SJSA1 (cell line): Measurements from ENCODE around the gene GRK3. TPM values are rescaled to one million over a fixed set of nuclear protein-coding genes. Genes with fewer than 3 reads are reported as not detected.

Experiments used
- DNase-seq, 2 experiments: peaks; one replicate each; pipeline ENCODE4 v3.0.0-alpha.2; 2015 to 2020; ENCODE audit warnings: low spot score in 2 of 2, low read depth in 1 of 2
- H3K27ac ChIP-seq: fragments of 250-450 bp; sonication (Bioruptor Pico); 2 replicates; pipeline ENCODE4 v1.5.1; 2020; ENCODE audit warnings: mild to moderate bottlenecking, moderate library complexity
- H3K27me3 ChIP-seq: fragments of 250-450 bp; sonication (Bioruptor Pico); replicated peaks from 2 replicates; pipeline ENCODE4 v1.5.1; 2020; ENCODE audit warnings: mild to moderate bottlenecking, moderate library complexity
- H3K36me3 ChIP-seq: fragments of 250-450 bp; sonication (Bioruptor Pico); 2 replicates; pipeline ENCODE4 v1.5.1; 2020; ENCODE audit warnings: mild to moderate bottlenecking
- H3K4me1 ChIP-seq: fragments of 250-450 bp; sonication (Bioruptor Pico); replicated peaks from 2 replicates; pipeline ENCODE4 v1.6.1; 2021; ENCODE audit warnings: mild to moderate bottlenecking
- H3K4me3 ChIP-seq: fragments of 250-450 bp; sonication (Bioruptor Pico); 2 replicates; pipeline ENCODE4 v1.5.1; 2020; ENCODE audit warnings: mild to moderate bottlenecking
- H3K9me3 ChIP-seq: fragments of 250-450 bp; sonication (Bioruptor Pico); replicated peaks from 2 replicates; pipeline ENCODE4 v1.5.1; 2020; ENCODE audit warnings: mild to moderate bottlenecking
- total RNA-seq: library from RNA; depleted of rRNA; stranded (reverse); fragments of >200 nt; shearing (Covaris generic); gene quantifications from 2 replicates; pipeline ENCODE4 v1.2.3, GENCODE V29; 2014

The GRK3 gene
- total RNA-seq, 1 experiment from 2014 or later = 6.3 TPM

DNA sequence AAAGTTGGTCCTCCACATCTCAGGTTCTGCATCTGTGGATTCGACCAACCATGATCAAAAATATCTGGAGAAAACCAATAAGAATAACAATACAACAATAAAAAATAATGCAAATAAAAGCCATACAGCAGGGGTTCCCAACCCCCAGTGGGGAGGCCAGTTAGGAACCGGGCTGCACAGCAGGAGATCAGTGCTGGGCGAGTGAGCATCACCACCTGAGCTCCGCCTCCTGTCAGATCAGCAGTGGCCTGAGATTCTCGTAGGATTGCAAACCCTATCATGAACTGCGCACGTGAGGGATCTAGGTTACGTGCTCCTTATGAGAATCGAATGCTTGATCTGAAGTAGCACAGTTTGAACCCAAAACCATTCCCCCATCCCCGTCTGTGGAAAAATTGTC, 152.2 kb downstream of the GRK3 start:
- no peak overlapping the region for H3K27ac ChIP-seq
- H3K27me3 ChIP-seq = no peaks in the 10 kb centered on the region
- H3K4me1 ChIP-seq = peaks cover 11% of the 10 kb centered on the region
- DNase-seq = no peak
- H3K4me3 ChIP-seq = no peak overlapping the region
- no peaks in the 10 kb centered on the region for H3K9me3 ChIP-seq
- no peaks in the 10 kb centered on the region for H3K36me3 ChIP-seq

DNA sequence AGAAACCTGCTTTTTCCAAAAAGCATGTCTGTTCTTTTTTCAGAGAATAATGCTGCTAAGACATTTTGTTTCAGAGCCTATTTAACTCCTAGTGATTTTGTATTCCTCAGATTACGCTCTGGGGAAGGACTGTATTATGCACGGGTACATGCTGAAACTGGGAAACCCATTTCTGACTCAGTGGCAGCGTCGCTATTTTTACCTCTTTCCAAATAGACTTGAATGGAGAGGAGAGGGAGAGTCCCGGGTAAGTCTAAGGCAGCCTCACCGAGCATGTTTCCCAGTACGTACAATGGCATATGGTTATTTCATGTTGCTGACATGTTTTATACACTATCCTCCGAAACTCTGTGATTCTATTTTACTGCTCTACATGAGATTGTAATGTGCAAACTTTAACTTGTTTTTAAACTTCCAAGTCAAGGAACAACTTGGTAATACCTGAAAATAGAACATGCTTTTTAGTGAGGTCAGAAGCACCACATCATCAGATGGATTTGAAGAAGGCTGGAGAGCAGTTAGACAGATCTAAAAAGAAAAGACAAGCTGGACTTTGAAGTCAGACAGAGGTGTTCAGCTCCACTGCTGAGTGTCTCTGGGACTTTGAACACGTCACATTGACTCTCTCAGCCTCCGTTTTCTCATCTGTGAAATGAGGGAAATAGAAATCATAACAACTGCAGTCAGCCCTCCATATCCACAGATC, 153.8 kb downstream of the GRK3 start:
- Histone ChIP-seq H3K4me3 (no peak overlapping the region), H3K27me3 (no peaks in the 10 kb centered on the region), H3K9me3 (no peaks in the 10 kb centered on the region), H3K4me1 (peaks cover 11% of the 10 kb centered on the region), H3K36me3 (no peaks in the 10 kb centered on the region), H3K27ac (no peak overlapping the region)
- no peak for DNase-seq

DNA sequence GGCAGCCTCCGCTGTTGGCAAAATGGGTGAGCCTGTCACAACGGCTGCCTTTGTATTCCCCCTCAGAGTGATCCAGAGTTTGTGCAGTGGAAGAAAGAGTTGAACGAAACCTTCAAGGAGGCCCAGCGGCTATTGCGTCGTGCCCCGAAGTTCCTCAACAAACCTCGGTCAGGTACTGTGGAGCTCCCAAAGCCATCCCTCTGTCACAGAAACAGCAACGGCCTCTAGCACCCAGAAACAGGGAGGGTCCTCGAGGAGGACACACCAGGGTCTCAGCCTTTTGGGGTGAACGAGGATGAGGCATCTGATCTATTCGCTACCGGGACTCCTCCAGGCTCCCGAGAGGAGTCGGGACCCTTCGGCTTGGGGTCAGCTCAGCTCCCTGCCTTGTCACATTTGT, 157.7 kb downstream of the GRK3 start:
- Histone ChIP-seq H3K4me1 (peaks cover 11% of the 10 kb centered on the region), H3K27ac (no peak overlapping the region), H3K27me3 (no peaks in the 10 kb centered on the region), H3K36me3 (no peaks in the 10 kb centered on the region), H3K4me3 (no peak overlapping the region), H3K9me3 (no peaks in the 10 kb centered on the region)
- no peak for DNase-seq

DNA sequence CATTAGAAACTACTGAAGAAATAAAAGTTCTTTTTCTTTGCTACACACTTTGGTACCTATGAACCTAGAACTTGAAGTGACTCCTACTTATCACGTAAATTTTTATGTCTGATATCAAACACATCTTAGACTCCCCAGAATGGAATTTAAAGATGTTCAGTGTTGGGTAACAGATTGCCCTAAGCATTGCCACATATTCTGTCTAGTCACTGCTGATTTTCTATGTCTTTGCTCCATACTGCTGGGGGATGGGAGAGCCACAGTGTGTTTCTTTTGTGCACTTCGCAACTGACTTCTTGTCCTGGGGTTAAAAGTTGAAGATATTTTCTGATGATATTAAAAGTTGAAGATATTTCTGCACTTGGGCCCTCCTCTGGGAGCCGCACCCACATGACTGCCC, 158.2 kb downstream of the GRK3 start:
- H3K27me3 ChIP-seq = no peaks in the 10 kb centered on the region
- H3K4me3 ChIP-seq = no peak overlapping the region
- peaks cover 11% of the 10 kb centered on the region for H3K4me1 ChIP-seq
- no peaks in the 10 kb centered on the region for H3K36me3 ChIP-seq
- H3K27ac ChIP-seq = no peak overlapping the region
- no peaks in the 10 kb centered on the region for H3K9me3 ChIP-seq
- DNase-seq = no peak

DNA sequence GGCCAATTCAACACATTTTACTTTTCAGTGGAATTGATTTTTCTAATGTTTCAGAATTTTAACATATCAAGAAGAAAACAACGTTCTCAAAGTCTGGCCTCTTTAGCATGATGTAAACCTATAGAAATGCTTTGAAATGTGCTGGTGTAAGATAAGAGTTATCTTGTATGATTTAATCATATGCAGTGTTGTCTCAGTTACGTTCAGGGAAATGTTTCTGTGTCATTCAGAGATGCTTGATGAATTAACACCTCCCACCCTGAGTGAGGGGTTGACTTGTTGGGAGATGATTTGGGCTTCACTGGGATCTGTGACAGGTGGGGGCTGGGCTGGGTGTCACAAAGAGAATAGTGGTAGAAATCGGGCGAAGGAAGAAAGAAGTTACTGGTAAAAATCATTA, 161.8 kb downstream of the GRK3 start:
- no peak for DNase-seq
- no peak overlapping the region for H3K4me3 ChIP-seq
- no peak overlapping the region for H3K27ac ChIP-seq
- no peaks in the 10 kb centered on the region for H3K9me3 ChIP-seq
- H3K36me3 ChIP-seq = no peaks in the 10 kb centered on the region
- no peaks in the 10 kb centered on the region for H3K27me3 ChIP-seq
- no peaks in the 10 kb centered on the region for H3K4me1 ChIP-seq

DNA sequence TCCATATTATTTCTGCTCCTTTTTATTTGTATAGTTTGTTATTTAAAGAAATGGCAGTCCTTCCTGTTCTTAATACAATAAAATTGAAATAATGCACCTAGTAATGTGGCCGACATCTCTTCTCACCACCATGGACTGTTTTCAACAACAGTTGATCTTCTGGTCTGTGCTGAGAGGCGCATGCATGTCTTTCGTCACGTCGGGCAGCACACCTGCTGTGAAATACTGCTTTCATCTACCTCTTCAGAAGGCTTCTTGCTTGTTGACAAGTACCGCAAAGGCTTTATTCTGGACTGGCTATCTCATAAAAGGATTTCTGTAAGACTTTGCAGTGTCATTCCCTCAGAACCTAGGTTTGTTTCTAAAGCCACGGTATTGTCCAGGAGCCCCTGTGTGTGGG, 163.6 kb downstream of the GRK3 start:
- H3K27me3 ChIP-seq = no peaks in the 10 kb centered on the region
- no peaks in the 10 kb centered on the region for H3K36me3 ChIP-seq
- DNase-seq = no peak
- H3K9me3 ChIP-seq = no peaks in the 10 kb centered on the region
- H3K4me3 ChIP-seq = no peak overlapping the region
- no peak overlapping the region for H3K27ac ChIP-seq
- H3K4me1 ChIP-seq = no peaks in the 10 kb centered on the region

DNA sequence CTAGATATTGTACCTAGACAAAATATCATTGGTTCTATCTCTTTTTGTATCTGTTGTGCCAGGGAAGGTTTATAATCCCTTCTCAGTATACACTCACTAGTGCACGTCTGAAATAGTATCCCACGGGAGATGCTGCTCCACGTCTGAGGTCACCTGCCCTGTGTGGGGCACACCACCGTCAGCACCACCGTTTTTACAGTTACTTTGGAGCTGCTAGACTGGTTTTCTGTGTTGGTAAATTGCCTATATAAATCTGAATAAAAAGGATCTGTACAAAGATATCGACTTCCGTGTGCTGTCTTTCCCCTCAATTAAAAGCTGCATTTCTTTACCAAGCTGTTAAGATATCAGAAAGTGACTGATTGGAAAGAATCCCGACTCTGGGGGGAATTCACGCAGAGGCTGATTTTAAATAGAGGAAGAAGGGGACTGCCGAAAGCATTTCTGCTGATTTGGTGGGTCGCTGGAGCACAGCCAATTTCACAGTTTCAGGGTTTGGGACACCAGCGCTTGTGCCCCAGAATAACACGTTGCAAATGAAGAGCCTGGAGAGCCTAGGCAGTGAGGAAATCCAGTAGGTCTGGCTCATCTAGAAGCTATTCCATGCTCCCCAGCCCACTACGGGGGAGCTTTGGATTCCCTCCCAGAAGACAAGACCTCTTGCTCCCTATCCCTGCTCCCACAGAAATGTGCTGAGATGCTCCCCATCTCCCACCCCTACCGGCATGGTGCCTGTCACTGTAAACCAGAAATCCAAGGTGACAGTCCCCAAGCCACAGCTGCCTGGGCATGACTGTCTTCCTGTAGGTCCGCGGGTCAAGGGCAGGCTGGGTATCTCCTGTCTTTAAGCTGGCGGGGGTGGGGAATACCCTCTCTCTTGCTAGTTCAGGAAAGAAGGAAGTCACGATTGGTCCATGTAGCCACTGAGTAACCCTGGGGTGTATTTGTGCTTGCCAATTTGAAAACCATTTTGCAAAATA, 164.8 kb downstream of the GRK3 start:
- no peak for DNase-seq
- no peaks in the 10 kb centered on the region for H3K36me3 ChIP-seq
- no peak overlapping the region for H3K4me3 ChIP-seq
- H3K9me3 ChIP-seq = no peaks in the 10 kb centered on the region
- H3K27me3 ChIP-seq = no peaks in the 10 kb centered on the region
- no peaks in the 10 kb centered on the region for H3K4me1 ChIP-seq
- H3K27ac ChIP-seq = no peak overlapping the region

DNA sequence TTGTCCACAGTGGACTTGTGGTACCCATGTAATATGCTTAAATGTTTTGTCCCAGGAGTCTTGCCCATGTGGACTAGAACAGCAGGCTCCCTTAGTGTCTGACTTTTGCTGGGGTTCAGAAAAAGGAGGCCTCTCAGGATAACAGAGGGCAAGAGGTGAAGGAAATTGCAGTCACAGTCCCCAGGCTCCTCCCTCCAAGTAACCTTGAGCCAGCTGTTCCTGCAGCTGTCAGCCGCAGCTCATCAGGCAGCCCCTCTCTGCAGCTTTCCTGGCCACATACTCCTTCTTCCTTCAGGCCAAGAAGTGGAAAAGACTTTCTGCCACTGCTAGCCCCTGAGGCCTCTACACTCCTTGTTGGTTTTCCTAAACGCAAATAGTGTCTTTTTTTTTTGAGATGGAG, 171.2 kb downstream of the GRK3 start:
- H3K4me1 ChIP-seq = no peaks in the 10 kb centered on the region
- DNase-seq = no peak
- no peak overlapping the region for H3K4me3 ChIP-seq
- H3K27ac ChIP-seq = no peak overlapping the region
- H3K36me3 ChIP-seq = no peaks in the 10 kb centered on the region
- no peaks in the 10 kb centered on the region for H3K27me3 ChIP-seq
- no peaks in the 10 kb centered on the region for H3K9me3 ChIP-seq

DNA sequence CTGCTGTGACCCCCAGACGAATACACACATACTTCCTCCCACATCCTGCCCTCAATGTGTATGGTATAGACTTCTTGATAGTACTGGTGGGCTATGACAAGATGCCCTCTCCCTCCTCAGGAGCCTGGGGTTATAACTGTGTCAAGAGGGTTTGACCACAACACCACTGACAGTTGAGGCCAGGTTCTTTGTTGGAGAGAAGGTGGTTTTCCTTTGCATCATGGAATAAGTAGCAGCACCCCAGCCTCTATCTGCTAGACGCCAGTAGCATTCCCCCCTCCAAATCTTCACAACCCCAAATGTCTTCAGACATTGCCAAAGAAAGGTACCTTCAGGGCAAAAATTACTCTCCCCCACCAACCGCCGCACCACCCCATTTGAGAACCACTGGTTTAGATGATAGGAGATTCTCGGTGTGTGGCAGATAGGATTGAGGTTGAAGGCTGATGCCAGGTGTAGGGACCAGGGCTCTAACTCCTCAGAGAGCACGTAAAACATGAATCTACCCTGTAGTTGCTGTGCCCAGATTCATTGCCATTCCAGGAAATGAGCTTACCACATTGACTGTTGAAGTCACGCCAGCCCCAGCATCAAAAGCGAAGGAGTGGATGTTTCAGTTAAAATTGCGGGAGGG, 172.0 kb downstream of the GRK3 start:
- no peak overlapping the region for H3K27ac ChIP-seq
- H3K36me3 ChIP-seq = no peaks in the 10 kb centered on the region
- no peaks in the 10 kb centered on the region for H3K4me1 ChIP-seq
- DNase-seq = no peak
- no peak overlapping the region for H3K4me3 ChIP-seq
- no peaks in the 10 kb centered on the region for H3K9me3 ChIP-seq
- H3K27me3 ChIP-seq = no peaks in the 10 kb centered on the region

DNA sequence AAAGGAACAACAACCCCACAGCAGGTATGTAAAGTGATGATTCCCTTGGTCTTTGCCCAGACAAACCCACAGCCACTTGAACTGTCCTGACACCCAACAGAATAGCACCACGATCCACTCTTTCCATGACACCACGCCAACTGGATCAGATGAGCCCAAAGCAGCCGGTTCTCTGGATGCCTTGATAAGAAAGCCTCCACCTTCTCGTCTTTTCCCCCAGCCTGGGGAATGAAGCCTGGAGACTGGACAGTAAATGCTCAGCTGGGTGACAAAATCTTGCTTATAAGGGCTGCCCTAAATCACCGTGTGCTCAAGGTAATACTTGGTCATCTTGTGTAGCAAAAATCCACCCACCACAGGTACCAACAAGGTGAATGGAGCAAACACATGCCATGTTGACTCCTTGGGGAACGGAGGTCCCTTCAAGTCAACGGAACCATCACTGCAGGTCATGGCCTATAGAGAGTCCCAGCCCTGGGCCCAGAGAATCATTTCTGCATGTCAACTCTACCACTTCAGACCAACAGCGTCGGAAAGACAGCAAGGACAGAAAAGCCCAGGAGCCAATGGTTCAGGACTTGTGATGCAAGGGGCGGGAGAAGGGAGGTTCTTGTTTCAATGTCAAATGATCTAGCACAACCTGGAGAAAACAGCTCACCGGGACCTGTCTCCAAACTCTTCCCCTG, 175.3 kb downstream of the GRK3 start:
- DNase-seq = no peak
- no peak overlapping the region for H3K27ac ChIP-seq
- H3K9me3 ChIP-seq = no peaks in the 10 kb centered on the region
- no peaks in the 10 kb centered on the region for H3K36me3 ChIP-seq
- H3K4me1 ChIP-seq = no peaks in the 10 kb centered on the region
- no peak overlapping the region for H3K4me3 ChIP-seq
- no peaks in the 10 kb centered on the region for H3K27me3 ChIP-seq

DNA sequence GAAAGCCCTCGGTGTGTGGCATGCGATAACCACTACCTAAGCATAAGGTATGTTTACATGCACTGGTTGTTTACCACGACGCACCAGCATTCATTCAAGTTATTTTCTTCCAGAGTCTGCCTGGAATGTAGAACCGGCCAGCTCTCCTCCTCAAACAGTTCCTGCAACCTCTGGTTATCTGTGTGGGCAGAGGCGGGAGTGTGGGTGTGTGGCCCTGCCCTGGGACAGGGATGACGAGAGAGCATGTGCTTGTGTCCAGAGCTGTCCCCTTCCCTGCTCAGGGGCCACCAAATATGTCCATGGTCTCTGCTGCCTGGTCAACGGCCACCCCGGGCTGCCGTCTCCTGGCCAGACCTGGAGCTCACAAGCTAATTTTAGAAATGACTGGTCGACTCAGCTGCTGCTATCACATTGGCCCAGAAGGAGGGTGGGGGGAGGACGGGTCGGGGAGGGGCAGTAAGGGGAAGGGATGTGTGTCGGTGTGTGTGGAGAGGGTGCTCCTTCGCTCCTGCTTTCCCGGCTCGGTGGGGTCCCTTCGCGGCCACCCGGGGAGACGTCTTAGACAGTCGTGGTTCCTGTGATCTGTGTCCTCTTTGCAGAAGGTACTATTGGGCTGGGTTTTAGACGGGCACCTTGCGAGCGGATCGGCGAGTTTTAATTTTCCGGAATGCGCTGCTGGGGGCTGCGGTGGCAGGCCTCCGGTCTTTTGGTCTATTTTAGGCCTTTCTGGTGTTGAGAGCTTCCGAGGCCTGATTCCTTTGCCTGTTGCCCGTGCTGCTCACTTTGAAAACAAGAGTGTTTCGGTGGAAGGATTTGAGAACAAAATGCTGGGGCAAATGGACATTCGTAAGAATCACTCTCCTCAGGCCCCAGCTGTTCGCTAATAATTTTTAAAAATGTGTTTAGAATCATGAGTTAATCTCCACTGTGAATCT, 177.5 kb downstream of the GRK3 start, which contains the start of gene MYO18B:
Gene MYO18B (plus strand): TSS at position 497 of the 935 bp plus-strand sequence. CDS start 18,905 bp downstream, outside the sequence.
- H3K9me3 ChIP-seq = no peaks in the 10 kb centered on the region
- no peak for DNase-seq
- peaks cover 15% of the 10 kb centered on the region for H3K4me1 ChIP-seq
- H3K27ac ChIP-seq = no peak within 1 kb of the TSS
- H3K27me3 ChIP-seq = no peaks in the 10 kb centered on the region
- H3K36me3 ChIP-seq = no peaks in the 10 kb centered on the region
- no peak within 1 kb of the TSS for H3K4me3 ChIP-seq

DNA sequence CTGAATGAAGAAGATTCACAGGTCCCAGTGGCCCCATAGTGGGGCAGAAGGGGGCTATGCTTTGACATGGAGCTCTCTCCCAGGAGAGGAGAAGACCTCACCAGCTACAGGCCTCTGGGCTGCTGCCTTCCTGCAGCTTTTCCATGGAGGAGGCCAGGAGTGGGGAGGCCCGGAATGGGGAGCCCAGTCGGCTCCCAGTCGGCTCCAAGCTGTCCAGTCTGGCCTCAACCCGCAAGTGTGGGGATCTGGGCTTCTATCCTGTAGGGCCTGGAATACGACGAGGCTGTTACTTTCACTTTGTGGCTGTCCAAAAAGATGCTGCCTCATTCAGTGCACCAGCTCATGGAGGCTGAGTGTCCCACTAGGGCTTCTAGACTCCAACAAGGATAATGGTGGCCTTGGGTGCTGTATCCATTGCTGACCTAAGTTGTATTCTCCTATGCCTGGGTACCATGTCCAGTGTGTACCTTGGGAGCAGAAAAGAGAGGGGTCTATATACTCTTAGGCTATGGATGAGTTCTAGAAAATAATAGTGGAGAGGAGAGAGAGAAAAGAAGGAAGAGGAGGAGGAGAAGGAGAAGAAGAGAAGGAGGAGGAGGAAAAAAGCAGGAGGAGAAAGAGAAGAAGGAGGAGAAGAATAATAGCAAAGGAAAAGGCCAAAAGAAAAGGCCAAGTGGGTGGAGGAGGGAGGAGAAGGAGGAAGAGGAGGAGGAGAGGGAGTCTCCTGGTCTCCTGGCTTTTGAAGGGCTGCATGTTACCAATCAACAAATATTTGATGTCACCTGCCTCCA, 178.6 kb downstream of the GRK3 start:
- H3K9me3 ChIP-seq = no peaks in the 10 kb centered on the region
- H3K27ac ChIP-seq = no peak overlapping the region
- peaks cover 27% of the 10 kb centered on the region for H3K4me1 ChIP-seq
- H3K4me3 ChIP-seq = no peak overlapping the region
- H3K27me3 ChIP-seq = no peaks in the 10 kb centered on the region
- no peak for DNase-seq
- no peaks in the 10 kb centered on the region for H3K36me3 ChIP-seq
